Central memory CD4-positive, alpha-beta T cell (primary cell): ENCODE results near the gene ST3GAL5.
"Not testable (repeated sequence)": the region's sequence is repeated elsewhere in the genome, so short reads cannot be mapped to it uniquely, and the experiment has no call there.

Experiments used
- DNase-seq: peaks from one replicate; pipeline ENCODE4 v3.0.0; 2022

ST3GAL5 gene

GRCh38 chr2:85893428-85894258 is 4.9 kb upstream of the ST3GAL5 start:
- DNase-seq: no peak

- no peak for DNase-seq
Observed at GRCh38 chr2:85892216-85892944, 3.6 kb upstream of the ST3GAL5 start.

- no peak for DNase-seq
Observed at GRCh38 chr2:85890522-85891176, 1.9 kb upstream of the ST3GAL5 start.

GRCh38 chr2:85889627-85890281 is 964 bp upstream of the ST3GAL5 start:
- no peak for DNase-seq

GRCh38 chr2:85888020-85888683 is 638 bp downstream of the ST3GAL5 start:
- DNase-seq: peak; percentile 26

GRCh38 chr2:85887566-85888019 is 1.2 kb downstream of the ST3GAL5 start:
- peak; percentile 46 for DNase-seq

GRCh38 chr2:85886590-85886989 is 2.2 kb downstream of the ST3GAL5 start:
- no peak for DNase-seq

GRCh38 chr2:85886141-85886540 is 2.6 kb downstream of the ST3GAL5 start:
- no peak for DNase-seq

- DNase-seq: not testable (repeated sequence)
Observed at GRCh38 chr2:85881781-85882180, 7.0 kb downstream of the ST3GAL5 start.

- DNase-seq: not testable (repeated sequence)
Observed at GRCh38 chr2:85880716-85881328, 8.0 kb downstream of the ST3GAL5 start.

GRCh38 chr2:85878719-85879370 is 9.9 kb downstream of the ST3GAL5 start:
- DNase-seq: no peak

GRCh38 chr2:85875350-85876050 is 13.3 kb downstream of the ST3GAL5 start:
- DNase-seq: no peak

- no peak for DNase-seq
Observed at GRCh38 chr2:85873679-85874078, 15.1 kb downstream of the ST3GAL5 start.

GRCh38 chr2:85872536-85873161 is 16.1 kb downstream of the ST3GAL5 start:
- no peak for DNase-seq

GRCh38 chr2:85871494-85872164 is 17.2 kb downstream of the ST3GAL5 start:
- no peak for DNase-seq

- DNase-seq: no peak
Observed at GRCh38 chr2:85868822-85869221, 20.0 kb downstream of the ST3GAL5 start.

- DNase-seq: no peak
Observed at GRCh38 chr2:85867556-85868292, 21.1 kb downstream of the ST3GAL5 start.

- no peak for DNase-seq
Observed at GRCh38 chr2:85867121-85867520, 21.7 kb downstream of the ST3GAL5 start.

GRCh38 chr2:85866165-85866659 is 22.6 kb downstream of the ST3GAL5 start:
- no peak for DNase-seq
